ENCODE data around the gene PKD1L1.
"Not testable (repeated sequence)": the region's sequence is repeated elsewhere in the genome, so short reads cannot be mapped to it uniquely, and the experiment has no call there.

The PKD1L1 gene

GRCh38 chr7:47948141-47948790 is at the start of gene PKD1L1:
TSS of gene PKD1L1 (minus strand) at chr7:47948466. CDS start at chr7:47948440, 26 bp downstream.
- no peak for DNase-seq

GRCh38 chr7:47992446-47992845 is 44.2 kb upstream of the PKD1L1 start:
- no peak for DNase-seq

GRCh38 chr7:47991741-47992311 is 43.6 kb upstream of the PKD1L1 start:
- DNase-seq, result peak; percentile 92

GRCh38 chr7:47991270-47991669 is 43.0 kb upstream of the PKD1L1 start:
- no peak for DNase-seq

- DNase-seq, result no peak
Observed at GRCh38 chr7:47990592-47990991, 42.3 kb upstream of the PKD1L1 start.

- DNase-seq, result not testable (repeated sequence)
Observed at GRCh38 chr7:47989607-47990400, 41.5 kb upstream of the PKD1L1 start.

GRCh38 chr7:47988496-47989386 is 40.5 kb upstream of the PKD1L1 start:
- no peak for DNase-seq

- DNase-seq, result peak; percentile 14
Observed at GRCh38 chr7:47982610-47983009, 34.3 kb upstream of the PKD1L1 start.

GRCh38 chr7:47980648-47981047 is 32.4 kb upstream of the PKD1L1 start:
- DNase-seq, result not testable (repeated sequence)

GRCh38 chr7:47979832-47980181 is 31.5 kb upstream of the PKD1L1 start:
- no peak for DNase-seq

- peak; percentile 94 for DNase-seq
Observed at GRCh38 chr7:47979145-47979831, 31.0 kb upstream of the PKD1L1 start, which contains the start of gene HUS1. TSS of gene HUS1 (minus strand) at chr7:47979615. CDS start at chr7:47979519, 96 bp downstream.

- DNase-seq, result no peak
Observed at GRCh38 chr7:47978790-47979144, 30.5 kb upstream of the PKD1L1 start.

- no peak for DNase-seq
Observed at GRCh38 chr7:47973739-47974138, 25.5 kb upstream of the PKD1L1 start.

GRCh38 chr7:47970761-47971160 is 22.5 kb upstream of the PKD1L1 start:
- peak; percentile 21 for DNase-seq

GRCh38 chr7:47968847-47969774 is 20.8 kb upstream of the PKD1L1 start:
- DNase-seq, result peak; percentile 93

GRCh38 chr7:47967708-47968107 is 19.4 kb upstream of the PKD1L1 start:
- no peak for DNase-seq

GRCh38 chr7:47967123-47967522 is 18.9 kb upstream of the PKD1L1 start:
- no peak for DNase-seq

- no peak for DNase-seq
Observed at GRCh38 chr7:47965456-47965855, 17.2 kb upstream of the PKD1L1 start.

- no peak for DNase-seq
Observed at GRCh38 chr7:47962262-47962661, 14.0 kb upstream of the PKD1L1 start.

- DNase-seq, result no peak
Observed at GRCh38 chr7:47957156-47957555, 8.9 kb upstream of the PKD1L1 start.

- no peak for DNase-seq
Observed at GRCh38 chr7:47956220-47956619, 8.0 kb upstream of the PKD1L1 start.
